Breast epithelium (tissue), 3 donors: ENCODE data around the gene SPECC1L.

ENCODE experiments used
- CTCF ChIP-seq, 3 donors: fragments of 450-650 bp; IDR thresholded peaks; one replicate each; pipeline ENCODE4 v1.5.1; 2016 to 2017; ENCODE audit warnings: antibody characterized with exemption in 3 of 3, mild to moderate bottlenecking in 3 of 3, moderate library complexity in 3 of 3
- POLR2A ChIP-seq: fragments of 450-650 bp; IDR thresholded peaks from one replicate; pipeline ENCODE4 v1.6.1; 2016; ENCODE audit warnings: antibody characterized with exemption, mild to moderate bottlenecking, moderate library complexity
- POLR2AphosphoS5 ChIP-seq, 3 donors: sonication (generic); formaldehyde crosslinking; IDR thresholded peaks; one replicate each; pipeline ENCODE4 v1.6.1; 2017; ENCODE audit warnings: antibody characterized with exemption in 3 of 3

- no peak for TF ChIP-seq CTCF (IDR thresholded peaks at IDR 0.05)
- TF ChIP-seq POLR2A, result no peak
- no peak for TF ChIP-seq POLR2AphosphoS5 (IDR thresholded peaks at IDR 0.05)
Measured at GRCh38 chr22:24436553-24436952, 165.9 kb downstream of the SPECC1L start.
